HG03039 (cell line): ENCODE data around the gene ZFR2.
"Not testable (repeated sequence)": the region's sequence is repeated elsewhere in the genome, so short reads cannot be mapped to it uniquely, and the experiment has no call there.

Experiments
- ATAC-seq: cut with Tn5 transposase; IDR thresholded peaks from one replicate; pipeline ENCODE4 v1.9.1; 2021; ENCODE audit warnings: mild to moderate bottlenecking, moderate library complexity; ENCODE audit not compliant: unreplicated experiment

ZFR2 gene

DNA sequence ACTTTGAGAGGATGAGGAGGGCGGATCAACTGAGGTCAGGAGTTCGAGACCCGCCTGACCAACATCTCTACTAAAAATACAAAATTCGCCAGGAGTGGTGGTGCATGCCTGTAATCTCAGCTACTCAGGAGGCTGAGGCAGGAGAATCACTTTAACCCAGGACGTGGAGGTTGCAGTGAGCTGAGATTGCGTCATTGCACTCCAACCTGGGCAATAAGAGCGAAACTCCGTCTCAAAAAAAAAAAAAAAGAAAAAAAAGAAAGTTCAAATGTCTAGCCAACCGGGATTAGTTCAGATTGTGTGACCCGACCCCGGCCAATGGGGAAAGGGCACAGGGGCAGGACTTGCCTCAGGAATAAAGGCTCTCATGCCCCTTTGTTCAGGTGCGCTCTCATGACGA, 5.9 kb upstream of the ZFR2 start:
- not testable (repeated sequence) for ATAC-seq

- ATAC-seq = no peak
These were observed 4.3 kb upstream of the ZFR2 start for GRCh38 chr19:3873151-3873550.

DNA sequence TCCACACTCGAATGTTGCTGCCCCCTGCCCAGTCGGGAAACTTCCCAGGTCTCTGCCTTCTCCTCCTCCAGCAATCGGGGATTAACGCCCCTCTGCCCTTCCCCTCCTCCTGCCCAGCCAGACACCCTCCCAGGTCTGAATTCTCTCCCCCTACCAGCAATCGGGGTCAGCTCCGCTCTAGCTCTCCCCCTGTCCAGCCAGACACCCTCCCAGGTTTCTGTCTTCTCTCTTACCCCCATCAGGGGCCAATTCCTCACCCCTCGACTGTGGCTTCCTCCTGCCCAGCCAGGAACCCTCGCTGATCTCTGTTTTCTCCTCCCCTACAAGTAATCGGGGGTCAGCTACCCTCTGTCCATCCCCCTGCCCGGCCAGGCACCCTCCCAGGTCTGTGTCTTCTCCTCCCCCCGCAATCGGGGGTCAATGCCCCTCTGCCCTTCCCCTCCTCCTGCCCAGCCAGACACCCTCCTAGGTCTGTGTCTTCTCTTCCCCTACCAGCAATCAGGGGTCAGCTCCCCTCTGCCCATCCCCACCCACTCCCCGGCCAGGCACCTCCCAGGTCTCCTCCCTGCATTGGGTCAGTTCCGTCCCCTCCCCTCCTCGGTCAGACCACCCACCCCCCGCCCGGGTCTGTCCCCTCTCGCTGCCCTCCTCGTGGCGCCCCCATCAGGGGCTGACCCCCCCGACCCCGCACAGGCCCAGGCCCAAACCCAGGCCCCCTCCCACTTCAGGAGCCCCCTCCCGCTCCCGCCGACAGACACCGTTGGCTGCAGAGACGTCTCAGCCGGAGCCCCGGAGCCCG, 668 bp downstream of the ZFR2 start:
- no peak for ATAC-seq

GRCh38 chr19:3866910-3867638, 1.8 kb downstream of the ZFR2 start:
- ATAC-seq = no peak

- no peak for ATAC-seq
These were observed 5.2 kb downstream of the ZFR2 start for GRCh38 chr19:3863648-3864047.

- no peak for ATAC-seq
These were observed 5.9 kb downstream of the ZFR2 start for GRCh38 chr19:3862826-3863500.

DNA sequence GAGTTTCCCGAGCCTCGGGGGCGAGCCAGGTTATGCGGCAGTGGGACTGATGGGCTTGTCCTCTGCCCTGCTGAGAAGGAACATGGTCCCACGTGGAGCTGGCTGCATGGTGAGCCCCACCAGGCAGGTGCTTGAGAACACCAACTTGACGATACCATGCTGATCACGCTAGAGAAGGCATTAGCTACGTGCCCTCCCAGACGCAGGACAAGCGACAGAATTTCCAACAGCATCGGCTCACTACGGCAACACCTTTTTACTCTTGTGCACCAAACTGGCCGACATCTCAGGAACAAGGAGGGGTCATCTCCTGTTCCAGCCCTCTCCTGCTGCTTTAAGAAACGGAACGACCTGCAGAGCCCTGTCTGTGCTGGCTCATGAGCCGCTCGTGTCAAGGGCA, 8.3 kb downstream of the ZFR2 start:
- ATAC-seq = no peak

- ATAC-seq = no peak
These were observed 11.3 kb downstream of the ZFR2 start for GRCh38 chr19:3857449-3858003.

GRCh38 chr19:3855320-3855719, 13.5 kb downstream of the ZFR2 start:
- ATAC-seq = no peak

- no peak for ATAC-seq
These were observed 16.1 kb downstream of the ZFR2 start for GRCh38 chr19:3852614-3853254.

- ATAC-seq = no peak
These were observed 16.7 kb downstream of the ZFR2 start for GRCh38 chr19:3852177-3852511.

- ATAC-seq = no peak
These were observed 17.3 kb downstream of the ZFR2 start for GRCh38 chr19:3851254-3852176.

DNA sequence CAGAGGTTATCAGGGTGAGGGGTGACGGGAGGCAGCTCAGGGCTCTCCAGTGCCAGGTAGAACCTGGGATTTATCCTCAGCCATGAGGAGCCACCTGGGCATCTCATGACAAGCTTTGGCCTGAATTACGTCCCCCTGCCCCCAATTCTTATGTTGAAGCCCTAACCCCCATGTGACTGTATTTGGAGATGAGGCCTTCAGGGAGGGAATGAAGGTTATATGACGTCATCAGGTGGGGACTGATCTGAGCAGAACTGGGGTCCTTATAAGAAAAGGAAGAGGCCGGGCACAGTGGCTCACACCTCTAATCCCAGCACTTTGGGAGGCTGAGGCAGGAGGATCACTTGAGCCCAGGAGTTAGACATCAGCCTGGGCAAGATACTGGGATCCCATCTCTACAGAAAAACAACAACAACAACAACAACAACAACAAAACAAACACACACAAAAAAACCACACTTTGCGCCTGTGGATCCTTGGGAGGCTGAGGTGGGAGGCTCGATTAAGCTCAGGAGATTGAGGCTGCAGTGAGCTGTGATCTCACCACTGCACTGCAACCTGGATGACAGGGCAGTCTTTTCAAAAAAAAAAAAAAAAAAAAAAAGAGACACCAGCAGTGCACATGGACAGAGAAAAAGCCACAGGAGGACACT, 18.4 kb downstream of the ZFR2 start:
- no peak for ATAC-seq

- ATAC-seq = no peak
These were observed 19.1 kb downstream of the ZFR2 start for GRCh38 chr19:3849787-3850186.

DNA sequence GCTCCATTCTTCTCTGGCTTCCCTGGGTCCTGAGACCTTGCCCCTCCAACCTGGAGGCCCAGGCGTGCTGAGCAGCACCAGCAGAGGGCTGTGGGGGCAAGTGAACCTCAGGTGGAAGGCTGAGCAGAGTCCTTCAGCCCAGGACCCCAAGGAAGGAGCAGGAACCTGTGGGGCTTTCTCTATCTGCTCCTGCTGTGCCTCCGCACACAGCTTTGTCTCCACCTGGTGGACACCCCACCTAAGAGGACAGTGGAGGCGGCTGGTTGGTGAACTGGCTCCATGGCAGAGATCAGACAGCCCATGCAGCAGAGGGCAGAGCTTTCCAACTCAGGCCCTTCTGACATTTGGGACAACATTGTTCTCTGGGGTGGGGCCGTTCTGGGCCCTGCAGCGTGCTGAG, 19.7 kb downstream of the ZFR2 start:
- ATAC-seq = no peak

DNA sequence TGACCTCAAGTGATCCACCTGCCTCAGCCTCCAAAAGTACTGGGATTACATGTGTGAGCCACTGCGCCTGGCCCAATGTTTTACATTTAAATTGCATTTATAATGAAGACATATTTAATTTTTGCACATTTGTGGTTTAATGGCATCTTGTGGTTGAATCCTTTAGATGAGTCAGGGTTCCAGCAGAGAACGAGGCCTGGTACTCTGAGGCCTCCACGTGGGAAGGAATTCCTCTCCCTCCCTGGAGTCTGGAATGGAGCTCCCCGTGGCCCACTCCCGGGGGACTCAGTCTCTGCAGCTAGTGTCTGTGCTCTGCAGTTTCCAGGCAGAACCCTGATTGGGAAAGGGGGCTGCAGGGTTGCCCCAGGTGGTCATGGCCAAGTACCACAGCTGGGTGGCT, 24.2 kb downstream of the ZFR2 start:
- no peak for ATAC-seq

DNA sequence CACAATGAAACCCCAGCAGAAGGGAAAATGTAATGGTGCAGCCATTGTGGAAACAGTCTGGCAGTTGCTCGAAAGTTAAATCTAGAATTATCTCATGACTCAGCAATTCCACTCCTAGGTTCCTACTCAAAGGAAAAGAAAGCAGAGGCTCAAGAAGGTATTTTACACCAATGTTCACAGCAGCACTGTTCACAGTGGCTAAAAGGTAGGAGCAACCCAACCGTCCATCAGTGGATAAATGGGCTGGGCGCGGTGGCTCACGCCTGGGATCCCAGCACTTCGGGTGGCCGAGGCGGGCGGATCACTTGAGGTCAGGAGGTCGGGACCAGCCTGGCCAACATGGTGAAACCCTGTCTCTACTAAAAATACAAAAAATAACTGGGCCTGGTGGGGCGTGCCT, 25.9 kb downstream of the ZFR2 start:
- no peak for ATAC-seq

DNA sequence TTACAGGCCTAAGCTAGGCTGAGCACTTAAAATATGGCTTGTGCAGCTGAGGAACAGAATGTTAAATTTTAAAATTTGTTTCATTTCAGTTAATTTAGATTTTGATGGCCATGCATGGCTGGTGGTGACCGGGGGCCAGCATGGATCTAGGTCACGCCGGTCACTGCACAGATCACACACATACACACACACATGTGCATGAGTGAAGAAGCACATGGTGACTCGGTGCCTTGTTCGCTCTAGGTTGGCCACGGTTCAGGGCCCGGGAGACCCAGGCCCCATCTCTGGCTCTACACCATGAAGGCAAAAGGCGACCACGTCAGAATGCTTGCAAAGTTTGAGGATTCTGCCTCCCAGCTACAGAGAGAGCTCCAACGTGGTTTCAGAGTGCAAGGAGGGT, 28.0 kb downstream of the ZFR2 start:
- ATAC-seq = no peak

GRCh38 chr19:3839941-3840340, 28.9 kb downstream of the ZFR2 start:
- no peak for ATAC-seq

- ATAC-seq = no peak
These were observed 30.2 kb downstream of the ZFR2 start for GRCh38 chr19:3838661-3839060.
